Fibroblast of lung (primary cell): ENCODE measurements around the gene GARNL3. TPM values are rescaled to one million over a fixed set of nuclear protein-coding genes. Genes with fewer than 3 reads are reported as not detected.

Experiments used
- DNase-seq, 2 donors: peaks; one replicate each; pipeline versions ENCODE4 v3.0.0 to v3.0.0-alpha.2; 2010; ENCODE audit warnings: low read depth in 2 of 2
- H2AFZ ChIP-seq: 2 replicates; pipeline ENCODE4 v1.5.1; 2012; ENCODE audit warnings: low read length, control low read depth, inconsistent platforms
- H3K27ac ChIP-seq: 2 replicates; pipeline ENCODE4 v1.5.1; 2011; ENCODE audit warnings: low read length, control low read depth; ENCODE audit not compliant: insufficient read depth
- H3K27me3 ChIP-seq: 2 replicates; pipeline ENCODE4 v1.5.1; 2011; ENCODE audit warnings: mild to moderate bottlenecking, low read length; ENCODE audit not compliant: control insufficient read depth, insufficient read depth
- H3K36me3 ChIP-seq: 2 replicates; pipeline ENCODE4 v1.5.1; 2011; ENCODE audit warnings: low read length; ENCODE audit not compliant: control insufficient read depth, insufficient read depth
- H3K4me1 ChIP-seq: 2 replicates; pipeline ENCODE4 v1.5.1; 2011; ENCODE audit warnings: low read length; ENCODE audit not compliant: control insufficient read depth, insufficient read depth; ENCODE audit errors: extremely low read depth
- H3K4me2 ChIP-seq: 2 replicates; pipeline ENCODE4 v1.5.1; 2011; ENCODE audit warnings: low read length, control low read depth; ENCODE audit not compliant: insufficient read depth; ENCODE audit errors: extremely low read depth
- H3K4me3 ChIP-seq, 4 experiments: fragments of 200-600 bp in 1 of 4; sonication (generic) in 1 of 4; replicated peaks in 1 of 4; 2 replicates each; pipeline ENCODE4 v1.5.1; 2011 to 2016; ENCODE audit warnings: low read length in 4 of 4, low read depth in 3 of 4, mild to moderate bottlenecking in 3 of 4, control low read depth in 2 of 4, inconsistent platforms in 1 of 4, mixed read lengths in 1 of 4; ENCODE audit not compliant: insufficient read depth in 1 of 4; ENCODE audit errors: control extremely low read depth in 1 of 4
- H3K79me2 ChIP-seq: 2 replicates; pipeline ENCODE4 v1.5.1; 2012; ENCODE audit warnings: mild to moderate bottlenecking, low read length, inconsistent platforms; ENCODE audit not compliant: control insufficient read depth, insufficient read depth
- H3K9ac ChIP-seq: 2 replicates; pipeline ENCODE4 v1.5.1; 2011; ENCODE audit warnings: mild to moderate bottlenecking, low read length, control low read depth; ENCODE audit not compliant: insufficient read depth
- H3K9me3 ChIP-seq: 2 replicates; pipeline ENCODE4 v1.5.1; 2012; ENCODE audit warnings: low read depth, low read length; ENCODE audit not compliant: control insufficient read depth, insufficient read depth
- H4K20me1 ChIP-seq: 2 replicates; pipeline ENCODE4 v1.5.1; 2011; ENCODE audit warnings: low read length; ENCODE audit not compliant: control insufficient read depth, insufficient read depth; ENCODE audit errors: extremely low read depth
- EZH2 ChIP-seq: IDR thresholded peaks from 2 replicates; pipeline ENCODE4 v1.5.1; 2012; ENCODE audit warnings: low read length, control low read depth, mild to moderate bottlenecking; ENCODE audit errors: missing control alignments
- polyA plus RNA-seq, 2 donors: library from polyadenylated mRNA; depleted of rRNA in 1 of 2; stranded (reverse) in 1 of 2; unstranded in 1 of 2; fragments of >200 nt; gene quantifications; 2 replicates each; pipeline ENCODE4 v1.2.1, GENCODE V29; 2011 to 2012; ENCODE audit warnings: missing spikeins in 1 of 2
- total RNA-seq: library from RNA; depleted of rRNA; stranded (reverse); fragments of >200 nt; gene quantifications from 2 replicates; pipeline ENCODE4 v1.2.1, GENCODE V29; 2014
- TF ChIP-seq, protein P1 (sequence below), 2 donors: IDR thresholded peaks in 1 of 2; conservative IDR thresholded peaks in 1 of 2; 1 replicate in 1 of 2; 2 replicates in 1 of 2; pipeline ENCODE4 v1.5.1; 2011 to 2012; ENCODE audit warnings: low read length in 2 of 2, control low read depth in 1 of 2, inconsistent platforms in 1 of 2, low read depth in 1 of 2, mild to moderate bottlenecking in 1 of 2

The GARNL3 gene
- total and polyA plus RNA-seq, 2 donors (not counting 1 experiment from before 2014, with no cell fraction given) = 1.5 to 6.4 TPM

DNA sequence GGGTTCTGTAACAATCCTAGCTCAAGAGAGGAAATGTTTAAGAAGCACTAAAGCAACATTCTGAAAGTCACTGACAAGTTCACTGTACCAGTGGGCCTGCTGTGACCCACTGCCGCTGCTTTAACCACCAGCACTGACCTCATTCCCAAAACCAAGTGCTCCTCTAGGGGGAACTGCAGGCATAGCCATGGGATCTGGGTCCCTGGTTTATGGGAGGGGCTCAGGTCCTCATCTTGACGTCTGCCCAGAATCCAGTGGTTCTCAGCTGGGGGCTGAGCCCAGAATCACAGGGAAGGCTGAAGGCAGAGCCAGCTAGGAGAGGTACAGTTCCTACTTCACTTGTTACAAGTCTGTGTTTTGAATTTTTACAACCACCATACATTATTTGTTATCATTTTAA lies 96.3 kb downstream of the GARNL3 start:
- no peak overlapping the region for H3K4me2 ChIP-seq
- DNase-seq = peak; percentile 28 to 63

DNA sequence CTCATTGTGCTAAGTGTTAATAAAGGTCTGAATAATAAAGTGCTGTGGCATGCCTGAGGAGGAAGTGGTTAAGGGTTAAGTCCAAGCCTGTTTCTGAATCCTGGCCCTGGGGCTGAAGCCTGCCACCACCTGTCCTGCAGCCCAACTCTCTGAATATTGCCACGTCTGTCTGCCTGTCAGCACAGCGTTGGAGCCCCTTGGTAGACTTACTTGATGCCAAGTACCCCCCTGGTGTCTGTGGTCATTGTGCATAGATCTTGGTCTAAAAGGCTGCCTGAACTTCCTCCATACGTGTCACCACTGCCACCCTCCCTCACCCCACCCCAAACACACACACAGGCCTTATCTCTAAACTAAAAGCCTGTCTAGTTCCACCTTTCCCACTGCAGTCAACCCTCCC lies 97.0 kb downstream of the GARNL3 start:
- H3K27ac ChIP-seq = no peak overlapping the region
- H2AFZ ChIP-seq = no peak overlapping the region
- H3K4me2 ChIP-seq = no peak overlapping the region
- no peak for DNase-seq
- no peak overlapping the region for H3K9ac ChIP-seq
- no peak for TF ChIP-seq EZH2
- TF ChIP-seq, protein P1, sequence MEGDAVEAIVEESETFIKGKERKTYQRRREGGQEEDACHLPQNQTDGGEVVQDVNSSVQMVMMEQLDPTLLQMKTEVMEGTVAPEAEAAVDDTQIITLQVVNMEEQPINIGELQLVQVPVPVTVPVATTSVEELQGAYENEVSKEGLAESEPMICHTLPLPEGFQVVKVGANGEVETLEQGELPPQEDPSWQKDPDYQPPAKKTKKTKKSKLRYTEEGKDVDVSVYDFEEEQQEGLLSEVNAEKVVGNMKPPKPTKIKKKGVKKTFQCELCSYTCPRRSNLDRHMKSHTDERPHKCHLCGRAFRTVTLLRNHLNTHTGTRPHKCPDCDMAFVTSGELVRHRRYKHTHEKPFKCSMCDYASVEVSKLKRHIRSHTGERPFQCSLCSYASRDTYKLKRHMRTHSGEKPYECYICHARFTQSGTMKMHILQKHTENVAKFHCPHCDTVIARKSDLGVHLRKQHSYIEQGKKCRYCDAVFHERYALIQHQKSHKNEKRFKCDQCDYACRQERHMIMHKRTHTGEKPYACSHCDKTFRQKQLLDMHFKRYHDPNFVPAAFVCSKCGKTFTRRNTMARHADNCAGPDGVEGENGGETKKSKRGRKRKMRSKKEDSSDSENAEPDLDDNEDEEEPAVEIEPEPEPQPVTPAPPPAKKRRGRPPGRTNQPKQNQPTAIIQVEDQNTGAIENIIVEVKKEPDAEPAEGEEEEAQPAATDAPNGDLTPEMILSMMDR (conservative IDR thresholded peaks at IDR 0.05 in 1 of 2, IDR thresholded peaks at IDR 0.05 in 1 of 2; ENCODE audit: low read depth in 1 of 2, low read length in 2 of 2) = no peak
- no peaks in the 10 kb centered on the region for H3K4me1 ChIP-seq
- H3K4me3 ChIP-seq = no peak overlapping the region
- H4K20me1 ChIP-seq = no peaks in the 10 kb centered on the region
- H3K27me3 ChIP-seq = no peaks in the 10 kb centered on the region
- H3K79me2 ChIP-seq = no peaks in the 10 kb centered on the region
- no peaks in the 10 kb centered on the region for H3K36me3 ChIP-seq
- H3K9me3 ChIP-seq = no peaks in the 10 kb centered on the region

More for the DNA sequence above, 96.3 kb downstream of the GARNL3 start:
- Histone ChIP-seq H3K36me3 (no peaks in the 10 kb centered on the region), H3K9ac (no peak overlapping the region), H3K9me3 (no peaks in the 10 kb centered on the region), H4K20me1 (no peaks in the 10 kb centered on the region), H3K27ac (no peak overlapping the region), H3K27me3 (no peaks in the 10 kb centered on the region), H3K4me3 (no peak overlapping the region), H3K4me1 (no peaks in the 10 kb centered on the region), H2AFZ (no peak overlapping the region), H3K79me2 (no peaks in the 10 kb centered on the region)
- TF ChIP-seq EZH2 = no peak
- TF ChIP-seq, protein P1 (conservative IDR thresholded peaks at IDR 0.05 in 1 of 2, IDR thresholded peaks at IDR 0.05 in 1 of 2; ENCODE audit: low read depth in 1 of 2, low read length in 2 of 2) = peak; percentile 42 to 52

DNA sequence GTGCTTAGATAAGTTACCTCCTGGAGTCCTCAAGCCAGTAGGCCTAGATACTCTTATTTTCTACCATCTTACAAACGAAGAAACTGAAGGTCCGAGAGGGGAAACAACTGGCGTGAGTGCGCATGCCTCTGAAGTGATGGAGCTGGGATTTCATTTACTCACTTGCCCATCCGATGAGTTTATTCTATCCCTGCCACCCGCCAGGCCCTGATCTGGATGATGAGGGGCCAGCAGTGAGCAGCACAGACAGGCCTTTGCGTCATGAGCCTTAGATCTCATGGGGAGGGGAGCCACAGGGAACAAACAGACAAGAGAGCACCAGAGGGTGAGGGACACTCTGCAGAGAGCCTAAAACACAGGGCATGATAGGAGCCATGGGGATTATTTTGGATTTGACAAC lies 98.3 kb downstream of the GARNL3 start:
- H3K9ac ChIP-seq = no peak overlapping the region
- H4K20me1 ChIP-seq = no peaks in the 10 kb centered on the region
- no peaks in the 10 kb centered on the region for H3K4me1 ChIP-seq
- H3K4me3 ChIP-seq = no peak overlapping the region
- no peak overlapping the region for H2AFZ ChIP-seq
- H3K9me3 ChIP-seq = no peaks in the 10 kb centered on the region
- H3K27ac ChIP-seq = no peak overlapping the region
- H3K4me2 ChIP-seq = no peak overlapping the region
- no peak for DNase-seq
- H3K36me3 ChIP-seq = no peaks in the 10 kb centered on the region
- H3K27me3 ChIP-seq = no peaks in the 10 kb centered on the region
- H3K79me2 ChIP-seq = no peaks in the 10 kb centered on the region
- TF ChIP-seq, protein P1 (conservative IDR thresholded peaks at IDR 0.05 in 1 of 2, IDR thresholded peaks at IDR 0.05 in 1 of 2; ENCODE audit: low read depth in 1 of 2, low read length in 2 of 2) = no peak
- TF ChIP-seq EZH2 = no peak
